Measurements from ENCODE around the gene RSPH4A.
A peak's percentile ranks its signal among the peaks of the same experiment; 100 is the strongest.
"Not testable (repeated sequence)": the region's sequence is repeated elsewhere in the genome, so short reads cannot be mapped to it uniquely, and the experiment has no call there.

Gene RSPH4A

GRCh38 chr6:116580198-116580597, 36.1 kb upstream of the RSPH4A start:
- H3K4me1 ChIP-seq (ENCODE audit: control insufficient read depth, insufficient read depth, low read length, unreplicated experiment): no peaks in the 10 kb centered on the region
- H3K36me3 ChIP-seq (ENCODE audit: insufficient read depth, low read length): peaks cover 12% of the 10 kb centered on the region; the same call in 1 of the 2 replicates
- no peak overlapping the region for H2AFZ ChIP-seq (ENCODE audit: low read length, unreplicated experiment)
- no peak overlapping the region for H3K4me3 ChIP-seq (ENCODE audit: low read depth, low read length)
- H3K27me3 ChIP-seq (ENCODE audit: insufficient read depth, low read length): no peaks in the 10 kb centered on the region
- no peak overlapping the region for H3K27ac ChIP-seq (ENCODE audit: low read depth, low read length)
- H3K79me2 ChIP-seq (ENCODE audit: control insufficient read depth, insufficient read depth, low read length, unreplicated experiment): peaks cover 45% of the 10 kb centered on the region

DNA sequence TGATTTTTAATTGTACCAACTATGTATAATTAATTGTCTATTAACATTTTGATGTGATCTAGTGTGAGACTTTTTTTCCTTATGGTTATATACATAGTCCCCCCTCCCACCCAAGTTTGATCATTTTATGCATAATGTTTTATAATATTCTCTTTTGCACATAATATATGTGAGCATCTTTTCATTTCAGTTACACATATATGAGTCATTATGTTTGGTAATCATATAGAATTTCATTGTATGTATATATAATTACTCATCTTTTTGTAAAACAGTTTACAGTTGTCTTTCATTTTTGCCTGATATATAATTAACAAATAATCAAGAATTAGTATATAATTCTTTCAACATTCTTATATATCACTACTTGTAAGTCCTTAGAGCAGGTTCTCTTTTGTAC, 30.0 kb upstream of the RSPH4A start:
- Histone ChIP-seq H3K36me3 (ENCODE audit: insufficient read depth, low read length) (peaks cover 22% of the 10 kb centered on the region), H3K27ac (ENCODE audit: low read depth, low read length) (no peak overlapping the region), H3K4me1 (ENCODE audit: control insufficient read depth, insufficient read depth, low read length, unreplicated experiment) (no peaks in the 10 kb centered on the region), H3K79me2 (ENCODE audit: control insufficient read depth, insufficient read depth, low read length, unreplicated experiment) (peaks cover 4% of the 10 kb centered on the region), H3K27me3 (ENCODE audit: insufficient read depth, low read length) (no peaks in the 10 kb centered on the region), H3K4me3 (ENCODE audit: low read depth, low read length) (no peak overlapping the region), H2AFZ (ENCODE audit: low read length, unreplicated experiment) (no peak overlapping the region)

- Histone ChIP-seq H3K36me3 (ENCODE audit: insufficient read depth, low read length) (peaks cover 27% of the 10 kb centered on the region), H2AFZ (ENCODE audit: low read length, unreplicated experiment) (no peak overlapping the region), H3K4me3 (ENCODE audit: low read depth, low read length) (no peak overlapping the region), H3K27ac (ENCODE audit: low read depth, low read length) (no peak overlapping the region), H3K4me1 (ENCODE audit: control insufficient read depth, insufficient read depth, low read length, unreplicated experiment) (no peaks in the 10 kb centered on the region), H3K79me2 (ENCODE audit: control insufficient read depth, insufficient read depth, low read length, unreplicated experiment) (peaks cover 4% of the 10 kb centered on the region), H3K27me3 (ENCODE audit: insufficient read depth, low read length) (no peaks in the 10 kb centered on the region)
Observed at GRCh38 chr6:116586738-116587137, 29.5 kb upstream of the RSPH4A start.

- Histone ChIP-seq H3K27me3 (ENCODE audit: insufficient read depth, low read length) (no peaks in the 10 kb centered on the region), H3K27ac (ENCODE audit: low read depth, low read length) (no peak overlapping the region), H3K36me3 (ENCODE audit: insufficient read depth, low read length) (peaks cover 27% of the 10 kb centered on the region), H3K4me3 (ENCODE audit: low read depth, low read length) (no peak overlapping the region), H3K79me2 (ENCODE audit: control insufficient read depth, insufficient read depth, low read length, unreplicated experiment) (no peaks in the 10 kb centered on the region), H3K4me1 (ENCODE audit: control insufficient read depth, insufficient read depth, low read length, unreplicated experiment) (no peaks in the 10 kb centered on the region), H2AFZ (ENCODE audit: low read length, unreplicated experiment) (no peak overlapping the region)
Observed at GRCh38 chr6:116595247-116595646, 21.0 kb upstream of the RSPH4A start.

- no peaks in the 10 kb centered on the region for H3K27me3 ChIP-seq (ENCODE audit: insufficient read depth, low read length)
- H3K36me3 ChIP-seq (ENCODE audit: insufficient read depth, low read length): peaks cover 20% of the 10 kb centered on the region
- H3K27ac ChIP-seq (ENCODE audit: low read depth, low read length): no peak overlapping the region
- H2AFZ ChIP-seq (ENCODE audit: low read length, unreplicated experiment): no peak overlapping the region
- no peak overlapping the region for H3K4me3 ChIP-seq (ENCODE audit: low read depth, low read length)
- H3K79me2 ChIP-seq (ENCODE audit: control insufficient read depth, insufficient read depth, low read length, unreplicated experiment): no peaks in the 10 kb centered on the region
- no peaks in the 10 kb centered on the region for H3K4me1 ChIP-seq (ENCODE audit: control insufficient read depth, insufficient read depth, low read length, unreplicated experiment)
Observed at GRCh38 chr6:116596815-116597214, 19.5 kb upstream of the RSPH4A start.

DNA sequence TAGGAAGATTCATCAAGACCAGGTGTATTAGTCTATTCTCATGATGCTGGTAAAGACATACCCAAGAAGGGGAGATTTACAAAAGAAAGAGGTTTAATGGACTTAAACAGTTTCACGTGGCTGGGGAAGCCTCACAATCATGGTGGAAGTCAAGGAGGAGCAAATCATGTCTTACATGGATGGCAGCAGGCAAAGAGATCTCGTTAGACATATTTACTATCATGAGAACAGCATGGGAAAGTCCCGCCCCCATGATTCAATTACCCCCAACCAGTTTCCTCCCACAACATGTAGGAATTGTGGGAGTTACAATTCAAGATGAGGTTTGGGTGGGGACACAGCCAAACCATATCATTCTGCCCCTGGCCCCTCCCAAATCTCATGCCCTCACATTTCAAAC, 12.4 kb upstream of the RSPH4A start:
- H3K27me3 ChIP-seq (ENCODE audit: insufficient read depth, low read length); H3K4me3 ChIP-seq (ENCODE audit: low read depth, low read length); H3K4me1 ChIP-seq (ENCODE audit: control insufficient read depth, insufficient read depth, low read length, unreplicated experiment); H2AFZ ChIP-seq (ENCODE audit: low read length, unreplicated experiment); H3K36me3 ChIP-seq (ENCODE audit: insufficient read depth, low read length); H3K79me2 ChIP-seq (ENCODE audit: control insufficient read depth, insufficient read depth, low read length, unreplicated experiment); H3K27ac ChIP-seq (ENCODE audit: low read depth, low read length): not testable (repeated sequence)

DNA sequence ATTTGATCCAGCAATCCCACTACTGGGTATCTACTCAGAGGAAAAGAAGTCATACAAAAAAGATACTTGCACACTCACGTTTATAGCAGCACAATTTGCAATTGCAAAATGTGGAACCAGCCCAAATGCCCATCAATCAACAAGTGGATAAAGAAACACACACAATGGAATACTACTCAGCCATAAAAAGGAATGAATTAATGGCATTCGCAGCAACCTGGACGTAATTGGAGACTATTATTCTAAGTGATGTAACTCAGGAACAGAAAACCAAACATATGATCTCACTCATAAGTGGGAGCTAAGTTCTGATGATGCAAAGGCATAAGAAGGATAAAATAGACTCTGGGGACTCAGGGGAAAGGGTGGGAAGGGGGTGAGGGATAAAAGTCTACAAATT, 11.4 kb upstream of the RSPH4A start:
- H3K4me3 ChIP-seq (ENCODE audit: low read depth, low read length); H3K27ac ChIP-seq (ENCODE audit: low read depth, low read length); H2AFZ ChIP-seq (ENCODE audit: low read length, unreplicated experiment); H3K27me3 ChIP-seq (ENCODE audit: insufficient read depth, low read length); H3K36me3 ChIP-seq (ENCODE audit: insufficient read depth, low read length); H3K4me1 ChIP-seq (ENCODE audit: control insufficient read depth, insufficient read depth, low read length, unreplicated experiment); H3K79me2 ChIP-seq (ENCODE audit: control insufficient read depth, insufficient read depth, low read length, unreplicated experiment): not testable (repeated sequence)

GRCh38 chr6:116605935-116606334, 10.3 kb upstream of the RSPH4A start:
- H3K27me3 ChIP-seq (ENCODE audit: insufficient read depth, low read length): no peaks in the 10 kb centered on the region
- no peaks in the 10 kb centered on the region for H3K4me1 ChIP-seq (ENCODE audit: control insufficient read depth, insufficient read depth, low read length, unreplicated experiment)

DNA sequence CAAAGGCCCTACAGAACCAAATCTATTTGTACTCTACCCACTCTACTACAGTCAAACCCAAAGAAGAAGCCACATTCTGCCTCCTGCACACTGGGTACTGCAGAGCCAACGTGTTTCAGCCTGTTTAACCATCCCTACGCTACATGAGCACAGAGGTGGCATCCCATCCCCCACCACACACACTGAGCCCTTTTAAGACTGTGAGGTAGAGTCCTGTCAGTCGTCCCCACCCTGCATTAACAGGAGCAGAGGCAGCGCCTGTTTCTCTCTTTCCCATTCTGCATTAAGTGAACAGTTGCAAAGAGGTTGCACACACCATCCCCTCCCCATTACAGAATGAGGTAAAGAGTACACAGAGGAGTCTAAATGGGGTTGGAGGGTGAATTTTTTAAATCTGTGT, 5.2 kb upstream of the RSPH4A start:
- Histone ChIP-seq H3K27ac (ENCODE audit: low read depth, low read length) (no peak overlapping the region), H3K79me2 (ENCODE audit: control insufficient read depth, insufficient read depth, low read length, unreplicated experiment) (no peaks in the 10 kb centered on the region), H3K4me3 (ENCODE audit: low read depth, low read length) (no peak overlapping the region), H3K36me3 (ENCODE audit: insufficient read depth, low read length) (no peaks in the 10 kb centered on the region), H2AFZ (ENCODE audit: low read length, unreplicated experiment) (no peak overlapping the region), H3K4me1 (ENCODE audit: control insufficient read depth, insufficient read depth, low read length, unreplicated experiment) (no peaks in the 10 kb centered on the region), H3K27me3 (ENCODE audit: insufficient read depth, low read length) (no peaks in the 10 kb centered on the region)

More at GRCh38 chr6:116605935-116606334, 10.3 kb upstream of the RSPH4A start:
- H3K36me3 ChIP-seq (ENCODE audit: insufficient read depth, low read length): no peaks in the 10 kb centered on the region
- H3K79me2 ChIP-seq (ENCODE audit: control insufficient read depth, insufficient read depth, low read length, unreplicated experiment): no peaks in the 10 kb centered on the region
- no peak overlapping the region for H2AFZ ChIP-seq (ENCODE audit: low read length, unreplicated experiment)
- no peak overlapping the region for H3K27ac ChIP-seq (ENCODE audit: low read depth, low read length)
- H3K4me3 ChIP-seq (ENCODE audit: low read depth, low read length): no peak overlapping the region

GRCh38 chr6:116616737-116617053, 416 bp downstream of the RSPH4A start:
- Histone ChIP-seq H3K79me2 (ENCODE audit: control insufficient read depth, insufficient read depth, low read length, unreplicated experiment) (no peaks in the 10 kb centered on the region), H3K36me3 (ENCODE audit: insufficient read depth, low read length) (no peaks in the 10 kb centered on the region), H3K4me3 (ENCODE audit: low read depth, low read length) (peak overlapping the region; percentile 83), H2AFZ (ENCODE audit: low read length, unreplicated experiment) (peak overlapping the region; percentile 32), H3K27me3 (ENCODE audit: insufficient read depth, low read length) (peaks cover 10% of the 10 kb centered on the region; the same call in 1 of the 2 replicates), H3K27ac (ENCODE audit: low read depth, low read length) (no peak overlapping the region), H3K4me1 (ENCODE audit: control insufficient read depth, insufficient read depth, low read length, unreplicated experiment) (peaks cover 6% of the 10 kb centered on the region)

DNA sequence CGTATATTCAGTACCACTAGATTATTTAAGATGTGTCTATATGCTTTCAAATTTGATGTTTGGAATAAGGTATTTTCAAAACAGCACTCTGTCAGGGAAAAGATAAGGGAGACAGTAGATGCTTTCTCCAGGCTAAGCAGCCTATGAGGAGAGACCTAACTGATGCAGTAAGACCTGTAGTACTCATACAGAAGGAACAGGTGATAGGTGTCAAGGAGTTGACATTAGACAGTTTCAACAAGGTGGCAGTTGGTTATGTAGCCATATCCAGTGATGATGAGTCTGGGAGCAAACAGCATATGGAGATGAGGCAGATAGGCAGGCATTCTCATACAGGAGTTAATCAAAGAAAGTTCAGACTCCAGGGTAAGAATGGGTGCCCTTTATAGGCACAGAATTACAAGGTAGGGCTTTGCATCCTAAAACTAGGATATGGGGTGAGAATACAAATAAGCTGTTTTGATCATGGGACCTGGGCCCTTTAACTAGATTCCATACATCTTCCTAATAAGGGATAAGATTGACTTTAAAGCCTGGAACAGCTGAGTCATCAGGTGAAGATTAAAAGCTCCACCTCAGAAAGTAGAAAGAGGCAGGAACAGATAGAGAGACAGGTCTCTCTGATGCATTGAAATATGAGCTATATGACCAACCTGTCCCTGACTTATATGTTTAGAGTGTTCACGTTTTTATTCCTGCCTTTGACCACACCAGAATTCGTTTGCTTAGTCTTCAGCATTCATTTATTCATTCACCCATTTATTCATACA, 7.9 kb downstream of the RSPH4A start:
- Histone ChIP-seq H2AFZ (ENCODE audit: low read length, unreplicated experiment) (no peak overlapping the region), H3K27ac (ENCODE audit: low read depth, low read length) (no peak overlapping the region), H3K4me3 (ENCODE audit: low read depth, low read length) (no peak overlapping the region), H3K79me2 (ENCODE audit: control insufficient read depth, insufficient read depth, low read length, unreplicated experiment) (no peaks in the 10 kb centered on the region), H3K27me3 (ENCODE audit: insufficient read depth, low read length) (no peaks in the 10 kb centered on the region), H3K4me1 (ENCODE audit: control insufficient read depth, insufficient read depth, low read length, unreplicated experiment) (no peaks in the 10 kb centered on the region), H3K36me3 (ENCODE audit: insufficient read depth, low read length) (no peaks in the 10 kb centered on the region)
